ENCODE data around the gene TMEM47.

The TMEM47 gene

DNA sequence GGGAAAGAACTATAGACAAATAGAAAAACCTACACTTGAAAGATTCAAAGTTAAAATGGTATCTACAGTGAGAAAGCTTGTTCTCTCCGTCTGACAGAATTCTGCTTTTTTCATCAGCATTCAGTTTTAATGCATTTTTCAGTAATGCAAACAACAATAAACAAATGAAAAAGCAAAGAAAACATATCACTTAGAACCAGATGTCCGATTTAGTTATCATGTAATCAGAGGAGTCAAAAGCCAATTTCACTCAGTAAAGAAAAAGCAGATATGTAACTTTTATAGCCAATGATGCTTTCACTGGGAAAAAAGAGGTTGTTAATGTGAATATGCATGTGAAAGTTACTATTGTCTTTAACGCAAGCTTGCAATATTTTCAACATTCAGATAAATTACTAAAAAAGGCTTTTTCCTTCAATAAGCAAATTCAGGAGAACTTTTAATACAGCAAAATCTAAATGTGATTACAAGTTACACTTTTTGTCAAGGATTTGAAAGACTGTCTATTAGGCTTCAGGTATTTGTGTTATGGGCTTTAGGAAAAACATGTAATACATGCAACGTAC lies 70.7 kb downstream of the TMEM47 start:
- DNase-seq (ENCODE audit: low read depth in 1 of 2, low spot score in 1 of 2), result no peak

DNA sequence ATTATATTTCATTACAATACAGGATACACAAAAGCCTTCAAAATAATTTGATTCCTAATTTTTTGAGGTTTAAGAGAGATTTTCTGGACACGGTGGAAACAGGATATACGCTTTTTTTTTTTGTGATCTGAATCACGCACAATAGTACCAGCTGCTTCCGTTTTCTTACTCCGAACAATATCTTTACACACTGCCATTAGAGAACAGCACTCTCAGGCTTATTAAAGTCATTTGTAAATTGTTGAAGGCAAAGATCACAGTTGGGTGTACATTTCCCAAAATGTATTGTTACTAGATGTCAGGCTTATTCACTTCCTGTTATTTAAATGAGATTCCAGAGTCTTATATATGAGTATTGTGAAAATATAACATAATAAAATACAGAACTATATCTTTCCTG lies 71.5 kb downstream of the TMEM47 start:
- no peak for DNase-seq (ENCODE audit: low read depth in 1 of 2, low spot score in 1 of 2)

DNA sequence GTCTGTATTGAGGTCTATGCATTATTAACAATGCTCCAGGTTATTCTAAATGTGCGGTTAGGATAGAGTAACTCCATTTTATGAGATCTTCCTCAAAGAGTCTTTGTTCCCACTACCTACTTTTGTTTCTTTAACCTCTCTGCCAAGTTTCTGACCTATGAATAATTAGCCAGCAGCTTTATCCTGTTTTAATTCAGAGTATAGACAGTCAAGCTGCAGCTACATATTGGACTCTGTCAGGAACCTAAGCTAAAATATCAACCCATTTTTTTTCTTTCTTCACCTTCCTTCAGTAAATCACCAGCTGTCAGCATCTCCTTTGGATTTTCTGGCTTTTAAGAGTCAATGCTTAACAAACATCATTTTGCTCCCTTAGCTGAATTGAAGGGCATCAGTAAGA lies 72.3 kb downstream of the TMEM47 start:
- no peak for DNase-seq (ENCODE audit: low read depth in 1 of 2, low spot score in 1 of 2)

DNA sequence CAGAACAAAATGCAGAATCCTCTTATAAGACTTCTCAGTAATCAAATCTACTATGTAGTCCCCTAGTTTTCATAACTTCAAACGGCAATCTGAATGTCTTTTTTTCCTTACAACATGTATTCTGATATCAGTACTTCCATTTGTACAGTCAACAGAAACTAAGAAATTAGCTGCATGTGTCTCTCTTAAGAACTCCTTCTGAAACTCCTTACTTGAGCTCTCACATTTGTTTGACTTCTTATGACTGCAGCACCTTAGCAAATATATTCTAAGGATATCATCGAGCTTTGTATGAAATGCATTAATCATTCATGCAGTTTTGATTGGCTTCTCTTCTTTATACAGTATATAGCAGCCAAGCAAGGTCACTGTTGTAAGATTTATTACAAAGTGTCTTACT lies 77.0 kb downstream of the TMEM47 start:
- no peak for DNase-seq (ENCODE audit: low read depth in 1 of 2, low spot score in 1 of 2)

DNA sequence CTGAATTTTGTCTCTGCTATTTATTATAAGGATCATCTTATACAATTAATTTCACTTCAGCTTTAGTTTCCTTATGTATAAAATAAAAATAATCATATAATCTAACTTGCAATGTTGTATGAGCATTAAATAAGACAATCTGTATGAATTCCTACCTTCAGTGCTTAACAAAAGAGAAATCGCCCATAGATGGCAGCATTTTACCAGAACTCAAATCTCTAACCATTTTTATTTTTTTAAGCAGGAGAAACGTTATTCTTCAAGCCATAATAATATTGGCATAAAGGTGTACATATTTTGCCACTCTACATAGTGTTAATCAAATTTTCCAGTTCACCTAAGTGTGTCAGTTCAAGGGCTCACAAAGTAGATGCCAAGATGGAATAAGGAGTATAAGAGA lies 78.8 kb downstream of the TMEM47 start:
- DNase-seq (ENCODE audit: low read depth in 1 of 2, low spot score in 1 of 2), result no peak
